T-helper 1 cell treated with Interleukin-12 subunit alpha and Interleukin-12 subunit beta and Interleukin-4 antibody, amounts not matched to agents 30 μg/mL and 1 μg/mL, for 36 hours (primary cell): ENCODE measurements around the gene EMP2.
"Not testable (repeated sequence)": the region's sequence is repeated elsewhere in the genome, so short reads cannot be mapped to it uniquely, and the experiment has no call there.

Source experiments
- H3K27ac Mint-ChIP-seq: one replicate; pipeline ENCODE4 v1.8.0; 2021; ENCODE audit warnings: mild to moderate bottlenecking, mixed read lengths
- H3K27me3 Mint-ChIP-seq: one replicate; pipeline ENCODE4 v1.8.0; 2021; ENCODE audit warnings: low read depth, mixed read lengths
- H3K36me3 Mint-ChIP-seq: one replicate; pipeline ENCODE4 v1.8.0; 2021; ENCODE audit warnings: low read depth, mixed read lengths
- H3K4me1 Mint-ChIP-seq: one replicate; pipeline ENCODE4 v1.8.0; 2021; ENCODE audit warnings: low read depth, mixed read lengths
- H3K4me3 Mint-ChIP-seq: one replicate; pipeline ENCODE4 v1.8.0; 2021; ENCODE audit warnings: mild to moderate bottlenecking, moderate library complexity, mixed read lengths
- H3K9me3 Mint-ChIP-seq: one replicate; pipeline ENCODE4 v1.8.0; 2021; ENCODE audit warnings: mixed read lengths

EMP2 gene

GRCh38 chr16:10576390-10577304 is 3.8 kb downstream of the EMP2 start:
- Mint-ChIP-seq H3K4me3 (no peak overlapping the region), H3K36me3 (no peaks in the 10 kb centered on the region), H3K4me1 (no peaks in the 10 kb centered on the region), H3K27ac (no peak overlapping the region), H3K9me3 (no peaks in the 10 kb centered on the region), H3K27me3 (peaks cover 31% of the 10 kb centered on the region)

GRCh38 chr16:10575506-10576130 is 4.8 kb downstream of the EMP2 start:
- H3K27me3 Mint-ChIP-seq, result peaks cover 21% of the 10 kb centered on the region
- no peak overlapping the region for H3K27ac Mint-ChIP-seq
- H3K9me3 Mint-ChIP-seq, result no peaks in the 10 kb centered on the region
- H3K36me3 Mint-ChIP-seq, result no peaks in the 10 kb centered on the region
- no peaks in the 10 kb centered on the region for H3K4me1 Mint-ChIP-seq
- H3K4me3 Mint-ChIP-seq, result no peak overlapping the region

- Mint-ChIP-seq H3K36me3 (no peaks in the 10 kb centered on the region), H3K27me3 (peaks cover 3% of the 10 kb centered on the region), H3K4me3 (no peak overlapping the region), H3K9me3 (no peaks in the 10 kb centered on the region), H3K27ac (no peak overlapping the region), H3K4me1 (no peaks in the 10 kb centered on the region)
These were observed 7.8 kb downstream of the EMP2 start for GRCh38 chr16:10572611-10573010.

GRCh38 chr16:10571354-10571753 is 9.0 kb downstream of the EMP2 start:
- Mint-ChIP-seq H3K27ac (no peak overlapping the region), H3K36me3 (no peaks in the 10 kb centered on the region), H3K4me1 (no peaks in the 10 kb centered on the region), H3K4me3 (no peak overlapping the region), H3K27me3 (no peaks in the 10 kb centered on the region), H3K9me3 (no peaks in the 10 kb centered on the region)

GRCh38 chr16:10569621-10570020 is 10.8 kb downstream of the EMP2 start:
- H3K4me1 Mint-ChIP-seq, result no peaks in the 10 kb centered on the region
- no peak overlapping the region for H3K27ac Mint-ChIP-seq
- no peaks in the 10 kb centered on the region for H3K9me3 Mint-ChIP-seq
- H3K27me3 Mint-ChIP-seq, result no peaks in the 10 kb centered on the region
- H3K4me3 Mint-ChIP-seq, result no peak overlapping the region
- no peaks in the 10 kb centered on the region for H3K36me3 Mint-ChIP-seq

GRCh38 chr16:10566613-10567012 is 13.8 kb downstream of the EMP2 start:
- H3K9me3 Mint-ChIP-seq, result no peaks in the 10 kb centered on the region
- no peaks in the 10 kb centered on the region for H3K36me3 Mint-ChIP-seq
- no peaks in the 10 kb centered on the region for H3K27me3 Mint-ChIP-seq
- no peak overlapping the region for H3K27ac Mint-ChIP-seq
- no peak overlapping the region for H3K4me3 Mint-ChIP-seq
- no peaks in the 10 kb centered on the region for H3K4me1 Mint-ChIP-seq

- Mint-ChIP-seq H3K27me3 (no peaks in the 10 kb centered on the region), H3K9me3 (no peaks in the 10 kb centered on the region), H3K36me3 (no peaks in the 10 kb centered on the region), H3K4me1 (no peaks in the 10 kb centered on the region), H3K27ac (no peak overlapping the region), H3K4me3 (no peak overlapping the region)
These were observed 15.2 kb downstream of the EMP2 start for GRCh38 chr16:10565167-10565566.

- Mint-ChIP-seq H3K27ac (no peak overlapping the region), H3K4me3 (no peak overlapping the region), H3K9me3 (no peaks in the 10 kb centered on the region), H3K4me1 (no peaks in the 10 kb centered on the region), H3K27me3 (no peaks in the 10 kb centered on the region), H3K36me3 (no peaks in the 10 kb centered on the region)
These were observed 15.8 kb downstream of the EMP2 start for GRCh38 chr16:10564591-10564990.

- no peaks in the 10 kb centered on the region for H3K4me1 Mint-ChIP-seq
- no peaks in the 10 kb centered on the region for H3K9me3 Mint-ChIP-seq
- no peaks in the 10 kb centered on the region for H3K27me3 Mint-ChIP-seq
- H3K27ac Mint-ChIP-seq, result no peak overlapping the region
- H3K36me3 Mint-ChIP-seq, result no peaks in the 10 kb centered on the region
- H3K4me3 Mint-ChIP-seq, result no peak overlapping the region
These were observed 18.0 kb downstream of the EMP2 start for GRCh38 chr16:10562361-10562899.

GRCh38 chr16:10561425-10561824 is 19.0 kb downstream of the EMP2 start:
- H3K4me1 Mint-ChIP-seq, result no peaks in the 10 kb centered on the region
- H3K4me3 Mint-ChIP-seq, result no peak overlapping the region
- H3K27ac Mint-ChIP-seq, result no peak overlapping the region
- H3K9me3 Mint-ChIP-seq, result no peaks in the 10 kb centered on the region
- H3K36me3 Mint-ChIP-seq, result no peaks in the 10 kb centered on the region
- no peaks in the 10 kb centered on the region for H3K27me3 Mint-ChIP-seq

GRCh38 chr16:10561001-10561400 is 19.4 kb downstream of the EMP2 start:
- Mint-ChIP-seq H3K4me1 (no peaks in the 10 kb centered on the region), H3K36me3 (no peaks in the 10 kb centered on the region), H3K27me3 (no peaks in the 10 kb centered on the region), H3K27ac (no peak overlapping the region), H3K4me3 (no peak overlapping the region), H3K9me3 (no peaks in the 10 kb centered on the region)

GRCh38 chr16:10559792-10560191 is 20.6 kb downstream of the EMP2 start:
- not testable (repeated sequence) for H3K27me3 Mint-ChIP-seq, H3K36me3 Mint-ChIP-seq, H3K27ac Mint-ChIP-seq, H3K4me1 Mint-ChIP-seq, H3K9me3 Mint-ChIP-seq, H3K4me3 Mint-ChIP-seq

- no peaks in the 10 kb centered on the region for H3K27me3 Mint-ChIP-seq
- no peak overlapping the region for H3K4me3 Mint-ChIP-seq
- no peaks in the 10 kb centered on the region for H3K36me3 Mint-ChIP-seq
- H3K27ac Mint-ChIP-seq, result no peak overlapping the region
- H3K4me1 Mint-ChIP-seq, result no peaks in the 10 kb centered on the region
- no peaks in the 10 kb centered on the region for H3K9me3 Mint-ChIP-seq
These were observed 21.4 kb downstream of the EMP2 start for GRCh38 chr16:10558746-10559641.

GRCh38 chr16:10558305-10558704 is 22.1 kb downstream of the EMP2 start:
- H3K27ac Mint-ChIP-seq, result no peak overlapping the region
- no peaks in the 10 kb centered on the region for H3K36me3 Mint-ChIP-seq
- H3K4me3 Mint-ChIP-seq, result no peak overlapping the region
- peaks cover 2% of the 10 kb centered on the region for H3K4me1 Mint-ChIP-seq
- no peaks in the 10 kb centered on the region for H3K9me3 Mint-ChIP-seq
- peaks cover 4% of the 10 kb centered on the region for H3K27me3 Mint-ChIP-seq
